ENCODE measurements around the gene FAM204A.

DNA sequence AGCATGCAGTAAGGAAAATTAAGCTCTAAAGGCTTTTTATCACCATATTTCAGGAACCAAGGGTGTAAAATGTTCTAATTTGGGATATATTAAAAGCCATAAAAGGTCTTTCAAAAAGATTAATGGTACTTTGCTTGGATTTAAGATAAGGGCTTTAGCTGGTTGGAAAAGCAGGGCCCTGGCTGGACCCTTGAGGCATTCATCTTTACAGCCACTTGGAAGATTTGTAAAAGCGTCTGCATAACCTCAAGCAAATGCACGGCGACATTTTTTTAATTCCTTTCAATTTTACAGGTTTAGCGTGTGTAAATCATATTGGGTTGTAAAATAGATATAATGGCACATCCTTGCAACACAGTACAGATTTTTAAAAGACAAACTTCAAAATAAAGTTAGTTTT lies 27.2 kb downstream of the FAM204A start:
- TF ChIP-seq CTCF (IDR thresholded peaks at IDR 0.05; ENCODE audit: borderline replicate concordance, extremely low read depth, low read length, poor library complexity, severe bottlenecking) (no peak), EZH2 (IDR thresholded peaks at IDR 0.05; ENCODE audit: borderline replicate concordance, low read depth, low read length, severe bottlenecking) (no peak)
